Uterus (tissue), 2 donors: ENCODE results near the gene MTRF1.

ENCODE experiments used
- CTCF ChIP-seq, 4 experiments: fragments of 200-600 bp in 2 of 4; fragments of 450-650 bp in 2 of 4; sonication (generic) in 2 of 4; IDR thresholded peaks; one replicate each; pipeline ENCODE4 v1.5.1; 2016 to 2019; ENCODE audit warnings: antibody characterized with exemption in 4 of 4, mild to moderate bottlenecking in 2 of 4, moderate library complexity in 1 of 4
- POLR2A ChIP-seq, 2 donors: fragments of 450-650 bp; IDR thresholded peaks; one replicate each; pipeline ENCODE4 v1.6.1; 2016; ENCODE audit warnings: antibody characterized with exemption in 2 of 2, mild to moderate bottlenecking in 1 of 2, moderate library complexity in 1 of 2

- TF ChIP-seq POLR2A (IDR thresholded peaks at IDR 0.05) = no peak
- TF ChIP-seq CTCF (IDR thresholded peaks at IDR 0.05) = no peak
Measured at GRCh38 chr13:41224113-41225110, 39.0 kb downstream of the MTRF1 start.
